ENCODE measurements around the gene MPV17L2.

MPV17L2 gene

GRCh38 chr19:18239303-18239702 is 46.3 kb downstream of the MPV17L2 start:
- DNase-seq (ENCODE audit: low read depth), result no peak

- DNase-seq (ENCODE audit: low read depth), result no peak
Measured at GRCh38 chr19:18245297-18245696, 52.3 kb downstream of the MPV17L2 start.
